Loucy (cell line): Measurements from ENCODE around the gene EPX.

Experiments
- CTCF ChIP-seq: fragments of 200-600 bp; sonication (generic); conservative IDR thresholded peaks from 2 replicates; pipeline ENCODE4 v1.5.1; 2014; ENCODE audit warnings: mild to moderate bottlenecking, antibody characterized with exemption, low read length
- EZH2phosphoT487 ChIP-seq: fragments of 200-600 bp; IDR thresholded peaks from 2 replicates; pipeline ENCODE4 v1.6.1; 2018; ENCODE audit warnings: antibody characterized with exemption, mild to moderate bottlenecking, moderate library complexity, borderline replicate concordance

- no peak for TF ChIP-seq CTCF
- TF ChIP-seq EZH2phosphoT487 = no peak
Measured at GRCh38 chr17:58229881-58230280, 37.4 kb downstream of the EPX start.
